OCI-LY7 (cell line): ENCODE data around the gene ATP2C1. TPM values are rescaled to one million over a fixed set of nuclear protein-coding genes. Genes with fewer than 3 reads are reported as not detected.

Experiments used
- BruUV-seq: library from RNA; stranded (reverse); fragments of 400-500 nt; replicated peaks from 2 replicates; lab custom pipeline; 2021; lab: Mats Ljungman, UMichigan
- CTCF ChIA-PET: fragments of 300-600 bp; sonication (Branson Sonifier 250); formaldehyde crosslinking; loops from one replicate; lab custom pipeline; 2022; ENCODE audit warnings: antibody characterized with exemption; ENCODE audit not compliant: unreplicated experiment; lab: Charles Lee
- POLR2A ChIA-PET: fragments of 300-600 bp; sonication (Branson Sonifier 250); formaldehyde crosslinking; loops from one replicate; lab custom pipeline; 2022; ENCODE audit warnings: antibody characterized with exemption; lab: Charles Lee
- DNase-seq: peaks from one replicate; pipeline ENCODE4 v3.0.0-alpha.2; 2015; ENCODE audit warnings: low spot score
- H2AFZ ChIP-seq: fragments of 200-600 bp; sonication (generic), shearing (Covaris generic); 2 replicates; pipeline ENCODE4 v1.6.1; 2014; ENCODE audit warnings: mild to moderate bottlenecking, antibody characterized with exemption, low read length, moderate library complexity
- H3K27ac ChIP-seq: fragments of 200-600 bp; sonication (generic); 2 replicates; pipeline ENCODE4 v1.5.1; 2014; ENCODE audit warnings: mixed run types, low read depth, mild to moderate bottlenecking, moderate library complexity, low read length, inconsistent platforms; ENCODE audit not compliant: poor library complexity, severe bottlenecking
- H3K36me3 ChIP-seq: fragments of 200-600 bp; sonication (generic); 2 replicates; pipeline ENCODE4 v1.6.1; 2014; ENCODE audit warnings: mild to moderate bottlenecking, antibody characterized with exemption, low read length, moderate library complexity, mixed read lengths; ENCODE audit not compliant: insufficient read depth
- H3K4me1 ChIP-seq: fragments of 200-600 bp; sonication (generic); 2 replicates; pipeline ENCODE4 v1.5.1; 2014; ENCODE audit warnings: mild to moderate bottlenecking, low read length; ENCODE audit not compliant: insufficient read depth, poor library complexity, severe bottlenecking
- H3K4me2 ChIP-seq: fragments of 200-600 bp; sonication (generic); 2 replicates; pipeline ENCODE4 v1.6.1; 2014; ENCODE audit warnings: mild to moderate bottlenecking, low read length
- H3K4me3 ChIP-seq: fragments of 200-600 bp; sonication (generic); 2 replicates; pipeline ENCODE4 v1.5.1; 2014; ENCODE audit warnings: mild to moderate bottlenecking, low read depth, low read length; ENCODE audit not compliant: poor library complexity, severe bottlenecking
- H3K79me2 ChIP-seq: fragments of 200-600 bp; sonication (generic); 2 replicates; pipeline ENCODE4 v1.6.1; 2016; ENCODE audit warnings: low read depth, mild to moderate bottlenecking, low read length, moderate library complexity, mixed read lengths; ENCODE audit not compliant: insufficient read depth
- H3K9me2 ChIP-seq: fragments of 200-600 bp; sonication (generic); 2 replicates; pipeline ENCODE4 v1.6.1; 2016; ENCODE audit warnings: mild to moderate bottlenecking, low read length, mixed read lengths; ENCODE audit not compliant: insufficient read depth
- H3K9me3 ChIP-seq: fragments of 200-600 bp; sonication (generic); 2 replicates; pipeline ENCODE4 v1.6.1; 2014; ENCODE audit warnings: mild to moderate bottlenecking, mixed run types, low read length, mixed read lengths
- H4K20me1 ChIP-seq: fragments of 200-600 bp; sonication (generic); 2 replicates; pipeline ENCODE4 v1.6.1; 2014; ENCODE audit warnings: mild to moderate bottlenecking, antibody characterized with exemption, low read length, moderate library complexity, mixed read lengths; ENCODE audit not compliant: insufficient read depth
- CTCF ChIP-seq: fragments of 200-600 bp; sonication (generic); conservative IDR thresholded peaks from 2 replicates; pipeline ENCODE4 v1.5.1; 2014; ENCODE audit warnings: mild to moderate bottlenecking, antibody characterized with exemption, low read length, moderate library complexity, mixed read lengths
- EZH2phosphoT487 ChIP-seq: fragments of 200-600 bp; sonication (generic); IDR thresholded peaks from 2 replicates; pipeline ENCODE4 v1.6.1; 2018; ENCODE audit warnings: low read depth, borderline replicate concordance, mild to moderate bottlenecking, mixed run types, antibody characterized with exemption, low read length, moderate library complexity, mixed read lengths
- intact Hi-C: fragments of 100-400 bp; cut with micrococcal nuclease; formaldehyde crosslinking; loops from one replicate; pipeline ENCODE4 v1.10.0; 2022; ENCODE audit not compliant: unreplicated experiment
- total RNA-seq, 2 experiments: library from RNA; depleted of rRNA in 1 of 2; stranded (reverse); fragments of >200 nt in 1 of 2; shearing (Covaris generic) in 1 of 2; gene quantifications; 2 replicates each; pipeline ENCODE4 v1.2.3, GENCODE V29; 2014 to 2022

ATP2C1 gene
- total RNA-seq, 2 experiments from 2014 or later, result 31.1 to 56.8 TPM

GRCh38 chr3:130846181-130846580 lies 47.7 kb upstream of the ATP2C1 start:
- intact Hi-C loops, result no loop called here
- no peaks in the 10 kb centered on the region for H3K79me2 ChIP-seq
- DNase-seq, result no peak
- no peaks in the 10 kb centered on the region for H3K4me1 ChIP-seq
- H2AFZ ChIP-seq, result no peak overlapping the region
- no peaks in the 10 kb centered on the region for H3K9me3 ChIP-seq
- no TSS peak for BruUV-seq
- H3K36me3 ChIP-seq, result no peaks in the 10 kb centered on the region
- H3K27ac ChIP-seq, result no peak overlapping the region
- ChIA-PET CTCF (no interaction called here), POLR2A (no interaction called here)
- H3K9me2 ChIP-seq, result no peaks in the 10 kb centered on the region
- no peak overlapping the region for H3K4me2 ChIP-seq
- H4K20me1 ChIP-seq, result no peaks in the 10 kb centered on the region
- TF ChIP-seq EZH2phosphoT487 (no peak), CTCF (no peak)
- H3K4me3 ChIP-seq, result no peak overlapping the region

GRCh38 chr3:130849091-130849552 lies 44.8 kb upstream of the ATP2C1 start:
- POLR2A ChIA-PET, result interaction anchor here (1.0 to 1.3 kb wide), 2 partner anchors 10 to 47 kb away, joined by 3 read pairs; no protein-coding TSS in a partner anchor
- no peak for DNase-seq
- CTCF ChIA-PET, result no interaction called here
- H3K9me3 ChIP-seq, result no peaks in the 10 kb centered on the region
- H3K9me2 ChIP-seq, result no peaks in the 10 kb centered on the region
- no peak for TF ChIP-seq EZH2phosphoT487
- TF ChIP-seq CTCF, result no peak
- H3K27ac ChIP-seq, result no peak overlapping the region
- no peaks in the 10 kb centered on the region for H4K20me1 ChIP-seq
- H3K79me2 ChIP-seq, result no peaks in the 10 kb centered on the region
- no peaks in the 10 kb centered on the region for H3K4me1 ChIP-seq
- intact Hi-C loops, result no loop called here
- BruUV-seq, result no TSS peak
- H3K36me3 ChIP-seq, result no peaks in the 10 kb centered on the region
- H3K4me3 ChIP-seq, result no peak overlapping the region
- no peak overlapping the region for H2AFZ ChIP-seq
- H3K4me2 ChIP-seq, result no peak overlapping the region

DNA sequence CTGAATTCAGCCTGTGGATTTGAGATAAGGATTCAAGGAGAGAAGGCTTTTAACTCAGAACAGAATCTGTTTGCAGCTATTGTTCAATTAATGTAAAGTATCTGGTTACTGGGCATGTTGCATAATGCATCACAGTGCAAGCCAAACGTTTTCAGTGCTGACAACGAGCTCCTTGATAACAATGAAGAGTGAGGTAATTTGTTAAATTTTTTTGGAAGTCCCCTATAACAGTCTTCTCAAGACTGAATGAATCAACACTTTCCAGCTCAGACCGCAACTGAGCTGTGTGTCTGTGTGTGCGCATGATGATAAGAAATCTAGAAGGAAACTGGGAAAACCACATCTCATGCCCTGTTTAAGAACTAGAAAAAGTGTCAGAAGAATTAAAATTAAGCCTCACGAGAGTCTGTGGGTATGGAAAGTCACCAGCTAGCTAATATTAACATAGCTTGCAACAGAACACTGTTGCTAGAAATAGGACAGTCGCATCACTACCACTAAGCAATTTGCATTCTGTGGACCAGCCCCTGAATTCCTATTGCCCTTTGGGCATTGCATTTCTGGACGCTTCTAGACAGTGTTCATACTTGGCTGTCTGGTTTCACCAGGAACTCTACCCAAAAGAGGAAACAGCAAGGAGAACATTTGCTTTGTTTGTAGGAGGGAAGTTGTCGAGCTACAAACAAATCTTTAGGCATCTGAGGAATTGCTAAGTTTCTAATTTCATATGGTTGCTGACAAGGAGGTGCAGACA lies 43.7 kb upstream of the ATP2C1 start:
- Histone ChIP-seq H3K27ac (no peak overlapping the region), H3K9me3 (no peaks in the 10 kb centered on the region), H3K4me2 (no peak overlapping the region), H4K20me1 (no peaks in the 10 kb centered on the region), H3K9me2 (no peaks in the 10 kb centered on the region), H3K36me3 (no peaks in the 10 kb centered on the region), H3K4me3 (no peak overlapping the region), H3K4me1 (no peaks in the 10 kb centered on the region), H3K79me2 (no peaks in the 10 kb centered on the region), H2AFZ (no peak overlapping the region)
- POLR2A ChIA-PET, result interaction anchor here (1.0 to 1.3 kb wide), 2 partner anchors 9 to 46 kb away, joined by 3 read pairs; no protein-coding TSS in a partner anchor
- CTCF ChIA-PET, result no interaction called here
- BruUV-seq, result no TSS peak
- no peak for TF ChIP-seq CTCF
- no peak for TF ChIP-seq EZH2phosphoT487
- no peak for DNase-seq
- intact Hi-C loops, result no loop called here
